HepG2 (cell line): ENCODE measurements around the gene MST1. TPM values are rescaled to one million over a fixed set of nuclear protein-coding genes. Genes with fewer than 3 reads are reported as not detected.

ENCODE experiments used
- ARNT2 ChIP-seq: sonication (generic); formaldehyde crosslinking; IDR thresholded peaks from 2 replicates; pipeline ENCODE4 v1.8.0; 2022; ENCODE audit warnings: mild to moderate bottlenecking, low read depth, missing genetic modification reagents, moderate library complexity
- DR1 ChIP-seq: sonication (generic); formaldehyde crosslinking; IDR thresholded peaks from 2 replicates; pipeline ENCODE4 v1.8.0; 2021; ENCODE audit warnings: mild to moderate bottlenecking, missing genetic modification reagents, inconsistent platforms
- GATAD1 ChIP-seq: IDR thresholded peaks from 2 replicates; pipeline ENCODE4 v1.6.1; 2016; ENCODE audit warnings: missing genetic modification reagents, missing compliant biosample characterization
- GTF2F1 ChIP-seq: fragments of 150-350 bp; IDR thresholded peaks from 2 replicates; pipeline ENCODE4 v1.6.1; 2014; ENCODE audit warnings: low read length
- HMG20A ChIP-seq: IDR thresholded peaks from 2 replicates; pipeline ENCODE4 v1.6.1; 2016; ENCODE audit warnings: borderline replicate concordance
- HNRNPL ChIP-seq: fragments of 200-400 bp; formaldehyde crosslinking; IDR thresholded peaks from 2 replicates; pipeline ENCODE4 v1.6.1; 2017; ENCODE audit warnings: mild to moderate bottlenecking, low read depth, low read length
- KAT8 ChIP-seq: IDR thresholded peaks from 2 replicates; pipeline ENCODE4 v1.6.1; 2016; ENCODE audit warnings: missing genetic modification reagents, missing compliant biosample characterization
- KLF15 ChIP-seq: sonication (generic); formaldehyde crosslinking; IDR thresholded peaks from 2 replicates; pipeline ENCODE4 v1.8.1; 2023; ENCODE audit warnings: borderline replicate concordance, mild to moderate bottlenecking, inconsistent platforms, missing genetic modification reagents, mixed read lengths
- MED13 ChIP-seq: sonication (generic); formaldehyde crosslinking; IDR thresholded peaks from 2 replicates; pipeline ENCODE4 v1.5.0; 2020; ENCODE audit warnings: missing genetic modification reagents
- RARA ChIP-seq: IDR thresholded peaks from 2 replicates; pipeline ENCODE4 v1.6.1; 2016; ENCODE audit warnings: missing genetic modification reagents, missing compliant biosample characterization
- STAG1 ChIP-seq: sonication (generic); formaldehyde crosslinking; IDR thresholded peaks from 2 replicates; pipeline ENCODE4 v1.4.0; 2020; ENCODE audit warnings: missing genetic modification reagents
- TBX2 ChIP-seq: sonication (generic); formaldehyde crosslinking; IDR thresholded peaks from 2 replicates; pipeline ENCODE4 v1.5.0; 2020; ENCODE audit warnings: missing genetic modification reagents, mild to moderate bottlenecking, borderline replicate concordance
- ZNF138 ChIP-seq: sonication (generic); formaldehyde crosslinking; IDR thresholded peaks from 2 replicates; pipeline ENCODE4 v1.5.0; 2020; ENCODE audit warnings: mild to moderate bottlenecking, low read depth, missing genetic modification reagents
- ZNF160 ChIP-seq: sonication (generic); formaldehyde crosslinking; IDR thresholded peaks from 2 replicates; pipeline ENCODE4 v1.8.0; 2022; ENCODE audit warnings: mild to moderate bottlenecking, inconsistent platforms, missing genetic modification reagents
- ZNF232 ChIP-seq: sonication (generic); formaldehyde crosslinking; IDR thresholded peaks from 2 replicates; pipeline ENCODE4 v1.4.0; 2020; ENCODE audit warnings: missing genetic modification reagents, borderline replicate concordance
- ZNF235 ChIP-seq: sonication (generic); formaldehyde crosslinking; IDR thresholded peaks from 2 replicates; pipeline ENCODE4 v1.8.1; 2023; ENCODE audit warnings: mild to moderate bottlenecking, missing genetic modification reagents, borderline replicate concordance
- ZNF281 ChIP-seq: sonication (generic); formaldehyde crosslinking; IDR thresholded peaks from 2 replicates; pipeline ENCODE4 v1.4.0; 2020; ENCODE audit warnings: missing genetic modification reagents, borderline replicate concordance
- ZNF333 ChIP-seq: sonication (generic); formaldehyde crosslinking; IDR thresholded peaks from 2 replicates; pipeline ENCODE4 v1.4.0; 2020; ENCODE audit warnings: mild to moderate bottlenecking, missing genetic modification reagents, borderline replicate concordance
- ZNF367 ChIP-seq: sonication (generic); formaldehyde crosslinking; IDR thresholded peaks from 2 replicates; pipeline ENCODE4 v1.4.0; 2020; ENCODE audit warnings: missing genetic modification reagents, borderline replicate concordance
- ZNF44 ChIP-seq: sonication (generic); formaldehyde crosslinking; IDR thresholded peaks from 2 replicates; pipeline ENCODE4 v1.5.1; 2020; ENCODE audit warnings: mild to moderate bottlenecking, missing genetic modification reagents
- ZNF652 ChIP-seq: IDR thresholded peaks from 2 replicates; pipeline ENCODE4 v1.6.1; 2016; ENCODE audit warnings: low read depth, borderline replicate concordance
- ZNF660 ChIP-seq: sonication (generic); formaldehyde crosslinking; IDR thresholded peaks from 2 replicates; pipeline ENCODE4 v1.5.1; 2020; ENCODE audit warnings: mild to moderate bottlenecking, low read depth, missing genetic modification reagents, borderline replicate concordance
- ZNF879 ChIP-seq: sonication (generic); formaldehyde crosslinking; IDR thresholded peaks from 2 replicates; pipeline ENCODE4 v1.8.1; 2023; ENCODE audit warnings: missing genetic modification reagents
- polyA plus RNA-seq, 8 experiments: library from polyadenylated mRNA; depleted of rRNA in 3 of 8; stranded (reverse) in 7 of 8; unstranded in 1 of 8; fragments of >200 nt; fragmentation: Illumina TruSeq in 4 of 8; extraction: Trizol in 4 of 8; gene quantifications; 2 replicates each; pipeline versions ENCODE4 v1.2.1 to v1.2.3, GENCODE V29; 2011 to 2016; ENCODE audit warnings: low read depth in 4 of 8, missing spikeins in 1 of 8, mixed read lengths in 1 of 8; ENCODE audit not compliant: insufficient read depth in 1 of 8
- total RNA-seq, 5 experiments: library from RNA; depleted of rRNA; stranded (reverse); fragments of >200 nt; fragmentation: Illumina TruSeq; extraction: Trizol; gene quantifications; 2 replicates each; pipeline ENCODE4 v1.2.3, GENCODE V29; 2016; ENCODE audit warnings: low read depth in 1 of 5
- TF ChIP-seq, protein P1 (sequence below): IDR thresholded peaks from 2 replicates; pipeline ENCODE4 v1.6.1; 2016; ENCODE audit warnings: missing biosample characterization, missing genetic modification reagents, low read depth
- TF ChIP-seq, protein P2 (sequence below): sonication (generic); formaldehyde crosslinking; IDR thresholded peaks from 2 replicates; pipeline ENCODE4 v1.8.1; 2023; ENCODE audit warnings: missing genetic modification reagents, mild to moderate bottlenecking, borderline replicate concordance
- TF ChIP-seq, protein P3 (sequence below): sonication (generic); formaldehyde crosslinking; IDR thresholded peaks from 2 replicates; pipeline ENCODE4 v1.5.1; 2020; ENCODE audit warnings: missing genetic modification reagents, mild to moderate bottlenecking, borderline replicate concordance

The MST1 gene
- total and polyA plus RNA-seq, 2 of the 13 experiments (the other 11 are each of a cell fraction or from before 2014, with no cell fraction given) = 189 to 452 TPM

DNA sequence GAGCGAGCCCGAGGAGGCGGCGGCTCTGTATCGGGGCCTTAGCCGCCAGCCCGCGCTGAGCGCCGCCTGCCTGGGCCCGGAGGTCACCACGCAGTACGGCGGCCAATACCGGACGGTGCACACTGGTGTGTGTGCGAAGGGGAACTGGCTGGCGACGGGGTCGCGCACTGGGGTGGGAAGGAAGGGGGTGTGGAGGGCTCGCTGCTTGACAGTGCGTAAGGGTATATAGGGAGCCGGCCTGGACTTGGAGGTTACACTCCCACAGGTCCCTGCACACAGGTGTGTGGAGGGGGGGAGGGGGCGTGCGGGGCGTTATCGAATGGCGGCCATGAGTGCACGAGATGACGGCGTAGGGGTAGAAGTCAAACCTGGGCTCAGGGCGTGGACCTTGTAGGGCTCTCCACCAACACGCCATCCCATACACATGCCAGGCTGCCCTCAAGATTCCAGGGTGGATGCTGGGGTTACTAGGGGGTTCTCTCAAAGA, 14.7 kb downstream of the MST1 start (continued):
- 0 out of 2 replicates have a peak, but pooled peaks have one; percentile 18 for TF ChIP-seq ZNF160 (CRISPR knock-in tag)
- peak; percentile 31; the same call in 1 of the 2 replicates for TF ChIP-seq ZNF138 (CRISPR knock-in tag)
- no peak for TF ChIP-seq ARNT2 (CRISPR knock-in tag)
- no peak for TF ChIP-seq KLF15 (CRISPR knock-in tag)
- TF ChIP-seq ZNF879 (CRISPR knock-in tag) = no peak
- TF ChIP-seq ZNF333 (CRISPR knock-in tag) = no peak
- no peak for TF ChIP-seq ZNF367
- TF ChIP-seq HNRNPL = no peak
- TF ChIP-seq TBX2 (CRISPR knock-in tag) = no peak
- no peak for TF ChIP-seq GTF2F1
- no peak for TF ChIP-seq ZNF652 (CRISPR knock-in tag)
- TF ChIP-seq, protein P1, sequence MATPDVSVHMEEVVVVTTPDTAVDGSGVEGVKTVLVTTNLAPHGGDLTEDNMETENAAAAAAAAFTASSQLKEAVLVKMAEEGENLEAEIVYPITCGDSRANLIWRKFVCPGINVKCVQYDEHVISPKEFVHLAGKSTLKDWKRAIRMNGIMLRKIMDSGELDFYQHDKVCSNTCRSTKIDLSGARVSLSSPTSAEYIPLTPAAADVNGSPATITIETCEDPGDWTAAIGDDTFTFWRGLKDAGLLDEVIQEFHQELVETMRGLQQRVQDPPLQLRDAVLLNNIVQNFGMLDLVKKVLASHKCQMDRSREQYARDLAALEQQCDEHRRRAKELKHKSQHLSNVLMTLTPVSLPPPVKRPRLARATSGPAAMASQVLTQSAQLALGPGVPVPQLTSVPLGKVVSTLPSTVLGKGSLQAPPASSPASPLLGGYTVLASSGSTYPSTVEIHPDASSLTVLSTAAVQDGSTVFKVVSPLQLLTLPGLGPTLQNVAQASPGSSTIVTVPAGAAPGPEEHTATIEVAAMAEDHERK (CRISPR knock-in tag) = no peak
- no peak for TF ChIP-seq MED13 (CRISPR knock-in tag)
- 0 out of 2 replicates have a peak, but pooled peaks have one; percentile 10 for TF ChIP-seq ZNF44 (CRISPR knock-in tag)
- TF ChIP-seq ZNF235 (CRISPR knock-in tag) = no peak
- no peak for TF ChIP-seq RARA (CRISPR knock-in tag)
- TF ChIP-seq ZNF232 (CRISPR knock-in tag) = no peak
- TF ChIP-seq, protein P2, sequence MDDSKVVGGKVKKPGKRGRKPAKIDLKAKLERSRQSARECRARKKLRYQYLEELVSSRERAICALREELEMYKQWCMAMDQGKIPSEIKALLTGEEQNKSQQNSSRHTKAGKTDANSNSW = peak; percentile 36; the same call in 1 of the 2 replicates
- TF ChIP-seq KAT8 (CRISPR knock-in tag) = no peak
- TF ChIP-seq ZNF660 = no peak
- TF ChIP-seq GATAD1 = peak; percentile 41; the same call in 1 of the 2 replicates
- no peak; the same call in 1 of the 2 replicates for TF ChIP-seq ZNF281 (CRISPR knock-in tag)
- TF ChIP-seq STAG1 = 0 out of 2 replicates have a peak, but pooled peaks have one; percentile 11
- TF ChIP-seq DR1 (CRISPR knock-in tag) = 0 out of 2 replicates have a peak, but pooled peaks have one; percentile 26
- TF ChIP-seq HMG20A (CRISPR knock-in tag) = no peak
- TF ChIP-seq, protein P3, sequence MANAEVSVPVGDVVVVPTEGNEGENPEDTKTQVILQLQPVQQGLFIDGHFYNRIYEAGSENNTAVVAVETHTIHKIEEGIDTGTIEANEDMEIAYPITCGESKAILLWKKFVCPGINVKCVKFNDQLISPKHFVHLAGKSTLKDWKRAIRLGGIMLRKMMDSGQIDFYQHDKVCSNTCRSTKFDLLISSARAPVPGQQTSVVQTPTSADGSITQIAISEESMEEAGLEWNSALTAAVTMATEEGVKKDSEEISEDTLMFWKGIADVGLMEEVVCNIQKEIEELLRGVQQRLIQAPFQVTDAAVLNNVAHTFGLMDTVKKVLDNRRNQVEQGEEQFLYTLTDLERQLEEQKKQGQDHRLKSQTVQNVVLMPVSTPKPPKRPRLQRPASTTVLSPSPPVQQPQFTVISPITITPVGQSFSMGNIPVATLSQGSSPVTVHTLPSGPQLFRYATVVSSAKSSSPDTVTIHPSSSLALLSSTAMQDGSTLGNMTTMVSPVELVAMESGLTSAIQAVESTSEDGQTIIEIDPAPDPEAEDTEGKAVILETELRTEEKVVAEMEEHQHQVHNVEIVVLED (CRISPR knock-in tag) = no peak
